T-helper 2 cell treated with Interferon-gamma antibody and Interleukin-4, amounts not matched to agents 100 ng/mL and 5 ng/mL, for 36 hours (primary cell): Measurements from ENCODE around the gene OXA1L. TPM values are rescaled to one million over a fixed set of nuclear protein-coding genes. Genes with fewer than 3 reads are reported as not detected.
"Not testable (repeated sequence)": the region's sequence is repeated elsewhere in the genome, so short reads cannot be mapped to it uniquely, and the experiment has no call there.

Experiments
- intact Hi-C: fragments of 100-400 bp; cut with micrococcal nuclease; formaldehyde crosslinking; loops from one replicate; pipeline ENCODE4 v1.15.1; 2023
- total RNA-seq: library from RNA; stranded (reverse); gene quantifications from 2 replicates; pipeline ENCODE4 v1.2.3, GENCODE V29; 2022

The OXA1L gene
- total RNA-seq, 1 donor from 2014 or later, result 115 TPM

- intact Hi-C loops, result loop anchor here (5.0 kb wide), 1 partner anchor 533 kb away; the partner anchor contains the start of gene PPP1R3E
Observed at GRCh38 chr14:22768947-22769346, 2.5 kb downstream of the OXA1L start.

GRCh38 chr14:22769369-22769768, 2.9 kb downstream of the OXA1L start:
- intact Hi-C loops, result loop anchor here (5.0 kb wide), 1 partner anchor 533 kb away; the partner anchor contains the start of gene PPP1R3E

- intact Hi-C loops, result no loop called here
Observed at GRCh38 chr14:22770481-22771187, 4.1 kb downstream of the OXA1L start.

GRCh38 chr14:22772725-22773124, 6.2 kb downstream of the OXA1L start:
- intact Hi-C loops, result no loop called here

GRCh38 chr14:22773162-22774010, 6.9 kb downstream of the OXA1L start:
- intact Hi-C loops, result no loop called here

- intact Hi-C loops, result no loop called here
Observed at GRCh38 chr14:22774011-22774706, 7.7 kb downstream of the OXA1L start.

- intact Hi-C loops, result no loop called here
Observed at GRCh38 chr14:22776215-22776614, 9.7 kb downstream of the OXA1L start.

GRCh38 chr14:22776849-22777248, 10.4 kb downstream of the OXA1L start:
- intact Hi-C loops, result not testable (repeated sequence)

- intact Hi-C loops, result no loop called here
Observed at GRCh38 chr14:22778084-22778483, 11.6 kb downstream of the OXA1L start.

- intact Hi-C loops, result no loop called here
Observed at GRCh38 chr14:22780105-22780679, 13.7 kb downstream of the OXA1L start.

GRCh38 chr14:22780941-22781300, 14.4 kb downstream of the OXA1L start:
- intact Hi-C loops, result no loop called here

- intact Hi-C loops, result no loop called here
Observed at GRCh38 chr14:22781301-22781991, 15.0 kb downstream of the OXA1L start.

GRCh38 chr14:22786685-22787084, 20.2 kb downstream of the OXA1L start:
- intact Hi-C loops, result no loop called here

- intact Hi-C loops, result no loop called here
Observed at GRCh38 chr14:22791301-22791700, 24.8 kb downstream of the OXA1L start.

- intact Hi-C loops, result no loop called here
Observed at GRCh38 chr14:22792158-22792557, 25.7 kb downstream of the OXA1L start.

- intact Hi-C loops, result not testable (repeated sequence)
Observed at GRCh38 chr14:22793550-22793949, 27.1 kb downstream of the OXA1L start.

- intact Hi-C loops, result no loop called here
Observed at GRCh38 chr14:22793976-22794375, 27.5 kb downstream of the OXA1L start.

- intact Hi-C loops, result no loop called here
Observed at GRCh38 chr14:22794551-22794951, 28.1 kb downstream of the OXA1L start.

- intact Hi-C loops, result no loop called here
Observed at GRCh38 chr14:22796087-22796707, 29.7 kb downstream of the OXA1L start.
